Natural killer cell (primary cell): ENCODE data around the gene HOXD11. TPM values are rescaled to one million over a fixed set of nuclear protein-coding genes. Genes with fewer than 3 reads are reported as not detected.

Experiments
- ATAC-seq, 3 donors: fragments of 150-1000 bp in 2 of 3; fragments of 200-7000 bp in 1 of 3; cut with Tn5 transposase; 1 replicate in 1 of 3; 2 replicates in 2 of 3; pipeline ENCODE4 v1.10.0; 2021; ENCODE audit warnings: mild to moderate bottlenecking in 2 of 3, moderate library complexity in 2 of 3
- DNase-seq, 2 donors: peaks; one replicate each; pipeline versions ENCODE4 v3.0.0 to v3.0.0-alpha.2; 2013 to 2021; ENCODE audit warnings: mixed read lengths in 1 of 2
- H3K27ac ChIP-seq: one replicate; pipeline ENCODE4 v1.5.1; 2013; ENCODE audit warnings: mild to moderate bottlenecking, low read length
- H3K27me3 ChIP-seq: one replicate; pipeline ENCODE4 v1.6.1; 2013; ENCODE audit warnings: low read length; ENCODE audit not compliant: control insufficient read depth, insufficient read depth
- H3K36me3 ChIP-seq: one replicate; pipeline ENCODE4 v1.6.1; 2013; ENCODE audit warnings: low read length; ENCODE audit not compliant: control insufficient read depth, insufficient read depth
- H3K4me1 ChIP-seq: one replicate; pipeline ENCODE4 v1.6.1; 2013; ENCODE audit warnings: low read length; ENCODE audit not compliant: control insufficient read depth, insufficient read depth
- H3K4me3 ChIP-seq: one replicate; pipeline ENCODE4 v1.5.1; 2013; ENCODE audit warnings: low read length
- H3K9me3 ChIP-seq: one replicate; pipeline ENCODE4 v1.6.1; 2013; ENCODE audit warnings: low read length; ENCODE audit not compliant: control insufficient read depth, insufficient read depth
- H3K27ac Mint-ChIP-seq, 2 donors: one replicate each; pipeline ENCODE4 v1.8.0; 2022; ENCODE audit warnings: mild to moderate bottlenecking in 2 of 2, mixed read lengths in 2 of 2, moderate library complexity in 1 of 2
- H3K27me3 Mint-ChIP-seq, 2 donors: one replicate each; pipeline ENCODE4 v1.8.0; 2022; ENCODE audit warnings: low read depth in 2 of 2, mixed read lengths in 2 of 2
- H3K36me3 Mint-ChIP-seq: one replicate; pipeline ENCODE4 v1.8.0; 2022; ENCODE audit warnings: mixed read lengths
- H3K4me1 Mint-ChIP-seq, 2 donors: one replicate each; pipeline ENCODE4 v1.8.0; 2022; ENCODE audit warnings: mixed read lengths in 2 of 2
- H3K4me3 Mint-ChIP-seq: one replicate; pipeline ENCODE4 v1.8.0; 2022; ENCODE audit warnings: mild to moderate bottlenecking, moderate library complexity, mixed read lengths
- H3K9me3 Mint-ChIP-seq, 2 donors: one replicate each; pipeline ENCODE4 v1.8.0; 2022; ENCODE audit warnings: mixed read lengths in 2 of 2
- WGBS: methylation state at CpG from one replicate; pipeline ENCODE4 v1.1.7; 2013; ENCODE audit warnings: missing lambda C conversion rate; ENCODE audit not compliant: insufficient coverage; 5-methylcytosine and 5-hydroxymethylcytosine counted together
- intact Hi-C: fragments of 100-400 bp; cut with micrococcal nuclease; formaldehyde crosslinking; loops from one replicate; pipeline ENCODE4 v1.14.2; 2022
- total RNA-seq, 4 donors: library from RNA; stranded (reverse); fragments of 120-200 nt in 1 of 4; gene quantifications; one replicate each; pipeline versions ENCODE4 v1.2.3 to v1.2.4, GENCODE V29; 2013 to 2022
- TF ChIP-seq, protein P1 (sequence below): fragments of 200-600 bp; IDR thresholded peaks from one replicate; pipeline ENCODE4 v1.8.0; 2022; ENCODE audit warnings: antibody characterized with exemption

Gene HOXD11
- total RNA-seq, 3 donors from 2014 or later (not counting 1 experiment from before 2014, with no cell fraction given): not detected

DNA sequence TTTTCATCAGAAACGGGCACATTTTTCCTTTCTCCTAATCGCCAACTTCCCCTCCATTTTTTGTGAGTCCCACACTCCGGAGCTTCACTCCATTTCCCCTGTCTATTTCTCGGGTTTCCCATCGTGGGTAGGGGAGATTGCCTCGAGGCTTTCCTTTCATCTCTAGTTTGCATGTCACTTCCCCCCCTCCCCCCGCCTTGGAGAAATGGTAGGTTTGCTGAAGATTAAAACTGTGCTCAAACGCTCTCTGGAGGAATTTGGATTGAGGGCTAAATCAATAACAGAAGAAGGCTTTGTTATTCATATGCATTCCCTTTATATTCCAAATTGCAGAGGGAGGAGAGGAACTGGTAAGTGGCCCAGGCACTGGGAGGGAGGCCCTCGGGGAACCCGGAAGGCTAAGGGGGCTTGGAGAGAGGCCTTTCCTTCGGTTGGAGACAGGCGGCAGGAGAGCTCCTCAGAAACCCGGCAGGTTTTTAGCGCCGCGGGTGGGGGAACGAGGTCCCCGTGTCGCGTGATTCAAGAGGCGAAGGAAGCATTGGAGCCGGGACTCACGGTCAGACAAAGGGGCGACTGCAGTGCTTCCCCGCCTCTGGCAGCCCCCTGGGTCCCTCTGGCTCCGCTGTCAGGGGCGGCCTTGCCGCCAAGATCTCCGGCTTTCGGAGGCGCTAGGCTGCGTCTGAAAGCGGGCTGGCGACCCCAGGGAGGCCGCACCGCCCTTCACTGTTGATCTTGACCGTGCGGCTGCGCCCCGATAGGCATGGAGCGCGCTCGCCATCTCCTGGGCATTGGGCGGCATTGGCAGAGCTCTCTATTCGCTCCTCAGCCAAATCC is 9.9 kb upstream of the HOXD11 start:
- intact Hi-C loops: loop anchor here (1.0 to 5.0 kb wide), 5 partner anchors 407 to 845 kb away; no protein-coding TSS in a partner anchor
- Histone ChIP-seq H3K27me3 (peaks cover 89% of the 10 kb centered on the region), H3K27ac (no peak overlapping the region), H3K4me3 (peak overlapping the region; percentile 34), H3K9me3 (peaks cover 6% of the 10 kb centered on the region), H3K36me3 (no peaks in the 10 kb centered on the region), H3K4me1 (peaks cover 24% of the 10 kb centered on the region)
- WGBS: under 1% methylated on average over 40 of the region's 45 CpGs
- peak; percentile 79 to 90 (median 87) for ATAC-seq
- Mint-ChIP-seq H3K9me3 (no peaks in the 10 kb centered on the region), H3K27ac (peak overlapping the region in 1 of 2 donors; percentile 7), H3K4me1 (peaks cover 18 to 28% of the 10 kb centered on the region in 2 donors), H3K4me3 (peak overlapping the region; percentile 84), H3K36me3 (peaks cover 6% of the 10 kb centered on the region), H3K27me3 (peaks cover 72 to 73% of the 10 kb centered on the region in 2 donors)
- peak; percentile 50 to 77 for DNase-seq
- TF ChIP-seq, protein P1, sequence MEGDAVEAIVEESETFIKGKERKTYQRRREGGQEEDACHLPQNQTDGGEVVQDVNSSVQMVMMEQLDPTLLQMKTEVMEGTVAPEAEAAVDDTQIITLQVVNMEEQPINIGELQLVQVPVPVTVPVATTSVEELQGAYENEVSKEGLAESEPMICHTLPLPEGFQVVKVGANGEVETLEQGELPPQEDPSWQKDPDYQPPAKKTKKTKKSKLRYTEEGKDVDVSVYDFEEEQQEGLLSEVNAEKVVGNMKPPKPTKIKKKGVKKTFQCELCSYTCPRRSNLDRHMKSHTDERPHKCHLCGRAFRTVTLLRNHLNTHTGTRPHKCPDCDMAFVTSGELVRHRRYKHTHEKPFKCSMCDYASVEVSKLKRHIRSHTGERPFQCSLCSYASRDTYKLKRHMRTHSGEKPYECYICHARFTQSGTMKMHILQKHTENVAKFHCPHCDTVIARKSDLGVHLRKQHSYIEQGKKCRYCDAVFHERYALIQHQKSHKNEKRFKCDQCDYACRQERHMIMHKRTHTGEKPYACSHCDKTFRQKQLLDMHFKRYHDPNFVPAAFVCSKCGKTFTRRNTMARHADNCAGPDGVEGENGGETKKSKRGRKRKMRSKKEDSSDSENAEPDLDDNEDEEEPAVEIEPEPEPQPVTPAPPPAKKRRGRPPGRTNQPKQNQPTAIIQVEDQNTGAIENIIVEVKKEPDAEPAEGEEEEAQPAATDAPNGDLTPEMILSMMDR: peak; percentile 72

DNA sequence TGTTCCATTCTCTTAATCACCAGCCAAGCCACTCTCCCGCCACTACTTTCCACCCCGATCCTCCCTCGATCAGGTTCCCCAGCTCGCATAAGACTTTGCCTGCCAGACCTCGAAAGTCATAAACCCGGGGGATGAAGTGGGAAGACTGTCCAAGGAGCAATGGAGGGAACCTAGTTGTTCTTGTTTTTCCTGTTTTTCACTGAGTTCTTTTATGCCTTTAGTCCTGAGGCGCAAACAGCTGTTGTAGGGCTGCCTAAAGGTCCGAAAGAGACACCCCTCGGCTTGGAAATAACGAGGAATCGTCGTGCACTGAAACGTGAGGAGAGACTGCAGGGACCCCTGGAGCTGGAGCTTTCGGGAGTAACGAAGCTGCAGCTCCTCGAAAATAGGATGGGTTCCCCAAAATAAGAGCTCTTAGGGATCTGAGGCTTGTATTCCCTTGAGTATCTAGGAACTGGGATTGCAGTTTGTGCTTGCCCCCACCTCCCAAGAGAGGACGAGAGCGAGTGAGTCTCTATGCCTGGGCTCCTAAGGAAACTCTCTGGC is 9.2 kb upstream of the HOXD11 start:
- peak overlapping the region; percentile 34 for H3K4me3 ChIP-seq

DNA sequence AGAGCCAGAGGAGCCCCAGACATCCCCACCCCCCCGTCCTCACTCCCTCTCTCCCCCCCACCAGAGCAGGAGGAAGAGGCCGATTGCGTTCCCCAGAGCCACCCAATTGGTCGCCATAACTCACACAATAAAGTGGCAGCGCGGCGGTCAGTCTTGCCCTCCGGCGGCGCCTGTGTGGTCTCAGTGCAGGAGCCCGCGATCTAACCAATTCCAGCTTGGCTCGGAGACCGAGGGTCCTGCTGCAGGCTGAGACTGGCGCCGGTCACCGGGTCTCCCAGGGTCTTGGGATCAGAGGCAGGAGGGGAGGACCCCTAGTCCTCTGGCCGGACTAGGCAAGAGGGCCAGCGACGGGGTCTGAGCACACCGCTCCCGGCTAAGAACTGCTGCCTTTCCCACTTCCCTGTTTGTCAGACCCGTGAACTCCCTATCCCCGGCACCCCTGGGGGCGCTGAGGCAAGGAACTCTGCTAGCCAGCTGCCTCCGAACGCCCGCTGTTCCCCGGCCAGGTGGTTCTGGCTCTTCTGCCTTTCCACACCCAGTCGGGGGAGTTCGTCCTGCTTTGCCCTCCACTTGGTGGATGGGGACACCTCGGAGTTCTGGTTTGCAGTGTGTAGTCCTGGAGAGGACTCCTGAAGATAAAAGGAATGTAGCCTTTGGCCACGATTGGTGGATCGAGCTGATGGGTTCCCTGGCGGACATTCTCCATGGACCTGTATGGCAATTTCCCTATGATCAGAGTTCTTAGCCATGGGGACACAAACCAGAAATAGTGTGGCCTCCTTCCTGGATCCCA is 8.5 kb upstream of the HOXD11 start:
- intact Hi-C loops: loop anchor here (5.0 kb wide), 1 partner anchor 846 kb away; no protein-coding TSS in a partner anchor
- peak overlapping the region; percentile 25 for H3K4me3 Mint-ChIP-seq
- ATAC-seq (no peak), DNase-seq (no peak)
- H3K4me1 Mint-ChIP-seq: peaks cover 18 to 22% of the 10 kb centered on the region in 2 donors
- peaks cover 78 to 80% of the 10 kb centered on the region in 2 donors for H3K27me3 Mint-ChIP-seq
- no peaks in the 10 kb centered on the region for H3K36me3 ChIP-seq
- no peaks in the 10 kb centered on the region for H3K9me3 Mint-ChIP-seq
- H3K4me3 ChIP-seq: no peak overlapping the region
- peaks cover 94% of the 10 kb centered on the region for H3K27me3 ChIP-seq
- no peak overlapping the region for H3K27ac ChIP-seq
- H3K27ac Mint-ChIP-seq: no peak overlapping the region
- TF ChIP-seq, protein P1: no peak
- H3K36me3 Mint-ChIP-seq: peaks cover 6% of the 10 kb centered on the region
- peaks cover 6% of the 10 kb centered on the region for H3K9me3 ChIP-seq
- peaks cover 18% of the 10 kb centered on the region for H3K4me1 ChIP-seq
- WGBS: 7% methylated on average over 35 of the region's 35 CpGs

More for the DNA sequence above, 9.2 kb upstream of the HOXD11 start:
- H3K9me3 Mint-ChIP-seq: no peaks in the 10 kb centered on the region
- peak overlapping the region in 1 of 2 donors; percentile 7 for H3K27ac Mint-ChIP-seq
- no peak overlapping the region for H3K27ac ChIP-seq
- ATAC-seq (no peak), DNase-seq (no peak)
- peaks cover 24% of the 10 kb centered on the region for H3K4me1 ChIP-seq
- H3K36me3 ChIP-seq: no peaks in the 10 kb centered on the region
- intact Hi-C loops: loop anchor here (1.0 to 5.0 kb wide), 5 partner anchors 408 to 846 kb away; no protein-coding TSS in a partner anchor
- peaks cover 79 to 80% of the 10 kb centered on the region in 2 donors for H3K27me3 Mint-ChIP-seq
- peaks cover 96% of the 10 kb centered on the region for H3K27me3 ChIP-seq
- WGBS: 4% methylated on average over 17 of the region's 18 CpGs
- TF ChIP-seq, protein P1: no peak
- peaks cover 6% of the 10 kb centered on the region for H3K9me3 ChIP-seq
- H3K4me3 Mint-ChIP-seq: peak overlapping the region; percentile 84
- H3K4me1 Mint-ChIP-seq: peaks cover 18 to 27% of the 10 kb centered on the region in 2 donors
- peaks cover 6% of the 10 kb centered on the region for H3K36me3 Mint-ChIP-seq
